Stimulated activated CD4-positive, alpha-beta T cell treated with anti-CD3 and anti-CD28 coated beads, Interleukin-12 subunit alpha, Interleukin-12 subunit beta, amount 100 ng/mL, for 48 hours (primary cell): ENCODE measurements around the gene GAL3ST1.
A peak's percentile ranks its signal among the peaks of the same experiment; 100 is the strongest.
"Not testable (repeated sequence)": the region's sequence is repeated elsewhere in the genome, so short reads cannot be mapped to it uniquely, and the experiment has no call there.

Experiments
- DNase-seq, 3 donors: peaks; one replicate each; pipeline ENCODE4 v3.0.0-alpha.2; 2020; ENCODE audit warnings: low read depth in 2 of 3, low spot score in 1 of 3

The GAL3ST1 gene

GRCh38 chr22:30598986-30599385 is 24.5 kb upstream of the GAL3ST1 start:
- no peak for DNase-seq

- no peak for DNase-seq
Measured at GRCh38 chr22:30596886-30597285, 22.4 kb upstream of the GAL3ST1 start.

DNA sequence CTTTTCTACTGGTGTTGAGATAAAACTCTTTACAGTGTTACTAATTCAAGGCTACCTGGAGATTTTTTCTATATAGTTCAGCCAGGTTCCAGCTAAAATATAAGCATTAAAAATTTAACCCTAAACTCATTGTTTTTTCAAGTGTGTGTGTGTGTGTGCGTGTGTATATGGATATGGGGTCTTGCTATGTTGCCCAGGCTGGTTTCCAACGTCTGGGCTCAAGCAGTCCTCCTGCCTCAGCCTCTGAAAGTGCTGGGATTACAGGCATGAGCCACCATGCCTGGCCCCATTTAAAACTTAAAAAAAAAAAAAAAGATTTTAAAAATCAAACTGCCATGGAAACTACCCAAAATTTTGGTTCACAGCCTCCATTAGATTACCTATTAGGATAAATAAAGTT is 21.7 kb upstream of the GAL3ST1 start:
- DNase-seq, result no peak

DNA sequence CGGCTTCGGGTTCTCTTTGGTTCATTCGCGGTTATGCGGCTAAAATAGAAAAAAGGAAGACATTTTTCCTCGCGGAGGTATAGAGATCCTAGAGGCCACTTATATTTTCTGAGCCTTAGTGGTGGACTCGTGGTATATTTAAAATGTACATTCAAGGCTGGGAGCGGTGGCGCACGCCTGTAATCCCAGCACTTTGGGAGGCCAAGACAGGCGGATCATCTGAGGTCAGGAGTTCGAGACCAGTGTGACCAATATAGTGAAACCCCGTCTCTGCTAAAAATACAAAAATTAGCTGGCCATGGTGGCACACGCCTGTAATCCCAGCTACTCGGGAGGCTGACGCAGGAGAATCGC is 17.9 kb upstream of the GAL3ST1 start:
- not testable (repeated sequence) for DNase-seq

GRCh38 chr22:30591588-30592359 is 17.3 kb upstream of the GAL3ST1 start, which contains the start of gene PES1:
Gene PES1, minus strand, starts transcription at chr22:30591910. Its CDS starts 77 bp downstream, at chr22:30591833.
- peak; percentile 90 to 94 (median 90) for DNase-seq

DNA sequence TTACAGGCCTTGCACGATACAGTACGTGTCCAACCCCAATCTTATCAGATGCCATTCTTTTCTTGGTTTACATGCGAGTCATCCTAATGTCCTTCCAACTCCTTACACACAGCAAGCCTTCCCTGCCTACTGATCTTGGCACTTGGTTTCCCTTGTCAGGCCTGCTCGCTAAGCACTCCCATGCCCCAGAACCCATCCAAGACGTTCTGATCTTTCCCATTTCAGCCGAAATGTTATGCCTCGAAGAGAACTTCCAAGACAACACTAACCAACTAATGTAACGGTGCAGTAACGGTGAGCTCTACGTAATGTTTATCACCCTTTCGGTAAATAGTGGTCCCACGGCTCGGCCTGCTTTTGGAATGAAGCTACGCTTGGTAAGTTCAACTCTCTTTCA is 16.7 kb upstream of the GAL3ST1 start:
- DNase-seq, result no peak

GRCh38 chr22:30586414-30586813 is 11.9 kb upstream of the GAL3ST1 start:
- no peak for DNase-seq

DNA sequence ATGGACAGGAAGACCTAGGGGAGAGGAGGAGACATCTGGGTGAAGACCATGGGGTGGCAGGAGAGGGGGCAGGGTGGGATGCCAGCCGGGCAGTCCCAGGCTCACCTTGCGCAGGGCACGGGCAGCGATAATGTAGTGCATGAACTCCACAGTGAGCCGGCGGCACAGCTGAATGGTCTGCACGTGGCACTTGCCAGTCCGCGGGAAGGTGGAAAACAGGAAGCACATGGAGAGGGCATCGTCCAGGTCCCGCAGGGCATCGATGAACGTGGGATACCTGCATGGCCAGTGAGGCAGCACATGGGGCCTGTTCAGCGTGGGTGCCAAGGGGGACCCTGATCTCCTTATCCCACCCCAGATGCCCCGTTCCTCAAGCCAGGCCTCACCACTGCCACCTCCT is 10.0 kb upstream of the GAL3ST1 start:
- no peak for DNase-seq

DNA sequence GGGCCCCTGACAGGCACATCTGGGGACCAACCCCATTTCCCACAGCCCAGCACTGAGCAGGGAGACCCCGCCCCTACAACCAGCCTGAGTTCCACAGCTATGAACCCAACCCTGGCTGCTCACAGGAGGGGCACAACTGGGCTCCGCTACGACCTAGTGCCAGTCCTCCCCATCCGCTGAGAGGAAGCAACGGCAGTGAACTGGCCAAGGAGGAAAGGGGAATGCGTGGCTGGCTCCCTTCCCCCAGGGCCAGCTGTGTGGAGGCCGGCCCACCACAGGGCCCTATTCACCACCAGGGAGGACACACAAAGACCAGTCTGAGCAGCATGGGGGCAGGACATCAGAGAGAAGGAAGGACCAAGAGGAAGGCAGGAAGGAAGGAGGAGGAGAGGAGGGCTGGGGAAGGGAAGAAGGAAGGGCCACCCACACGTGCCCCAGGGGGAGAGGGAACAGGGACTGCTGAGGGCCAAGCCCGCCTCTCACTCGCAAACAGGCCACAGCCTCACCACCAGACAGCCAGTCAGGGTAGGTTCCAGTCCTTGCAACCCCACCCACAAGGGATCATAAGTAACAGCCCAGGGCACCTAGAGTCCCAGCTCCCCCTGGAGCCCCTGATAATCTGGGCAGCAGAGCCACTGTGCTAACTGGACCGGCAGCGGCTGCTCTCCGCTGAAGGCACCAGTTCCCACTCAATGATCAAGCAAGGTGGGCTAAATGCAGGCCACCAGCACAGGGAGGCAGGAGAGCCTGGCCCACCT is 8.5 kb upstream of the GAL3ST1 start:
- DNase-seq, result no peak

- no peak for DNase-seq
Measured at GRCh38 chr22:30582051-30582450, 7.6 kb upstream of the GAL3ST1 start.

DNA sequence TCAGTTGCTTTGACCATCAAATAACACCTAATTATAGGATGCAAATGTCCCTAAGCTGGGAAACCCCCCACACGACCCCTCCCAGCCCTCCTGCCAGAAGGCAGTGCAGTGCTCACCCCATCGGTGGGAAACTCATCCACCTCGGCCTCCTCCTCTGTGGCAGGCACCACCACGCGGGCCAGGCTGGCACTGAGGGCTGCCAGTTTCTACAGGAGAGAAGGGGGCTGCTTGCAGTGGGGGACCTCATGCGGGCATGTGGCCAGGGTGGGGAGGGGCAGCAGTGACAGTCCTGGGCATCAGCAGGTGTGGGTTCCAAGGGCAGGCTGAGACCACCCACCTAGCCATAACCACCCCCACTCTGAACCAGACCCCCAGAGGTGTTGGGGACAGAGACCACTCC is 6.4 kb upstream of the GAL3ST1 start:
- no peak for DNase-seq

GRCh38 chr22:30578481-30578880 is 4.0 kb upstream of the GAL3ST1 start:
- DNase-seq, result no peak

DNA sequence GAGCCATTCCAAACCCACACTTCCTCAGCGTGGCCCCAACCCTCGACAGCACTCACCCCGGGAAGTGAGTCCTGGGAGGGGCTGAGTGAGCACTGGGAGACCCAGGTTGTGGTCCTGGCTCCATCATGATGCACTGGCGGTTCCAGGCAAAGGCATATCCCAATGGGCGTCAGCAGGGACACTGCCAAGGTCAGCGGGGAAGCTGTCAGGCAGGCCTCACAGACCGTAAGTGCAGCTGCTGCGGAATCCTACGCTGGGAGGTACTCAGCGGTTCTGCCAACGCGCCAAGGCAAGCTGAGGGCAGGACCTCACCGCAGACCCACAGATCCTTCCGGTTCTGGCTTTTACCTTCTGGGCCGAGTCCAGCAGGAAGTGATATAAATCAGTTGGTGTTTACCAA is 1.4 kb upstream of the GAL3ST1 start:
- DNase-seq, result no peak

DNA sequence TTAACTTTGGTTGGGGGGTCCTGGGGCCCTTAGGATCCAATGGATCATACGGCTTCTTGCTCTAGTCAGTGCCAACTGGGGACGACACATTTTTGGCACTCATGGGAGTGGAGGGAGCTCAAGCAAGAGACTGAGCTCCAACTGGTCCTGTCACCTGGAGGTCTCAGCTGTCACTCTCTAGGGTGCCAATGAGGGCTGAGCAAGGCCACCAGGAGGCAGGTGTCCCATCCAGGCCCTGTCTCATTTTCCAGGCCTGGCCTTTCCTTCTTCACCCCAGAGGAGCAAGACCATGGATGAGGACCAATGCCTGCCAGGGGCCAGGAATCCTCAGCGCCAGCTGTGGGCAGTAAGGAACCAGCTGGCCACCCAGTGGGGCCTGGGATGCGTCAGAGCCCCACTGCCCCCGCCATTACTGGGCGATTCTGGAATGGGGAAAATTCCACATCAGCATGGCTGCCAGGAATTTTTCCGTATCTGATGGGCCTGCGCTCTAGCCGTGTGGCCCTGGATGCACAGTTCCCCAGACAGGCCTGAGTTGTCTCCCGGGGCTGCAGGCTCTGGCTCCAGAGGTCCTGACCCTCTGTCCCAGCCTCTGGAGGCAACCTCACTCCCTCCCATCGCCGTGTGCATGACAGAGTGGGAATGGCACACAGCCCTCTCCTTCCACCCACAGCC is 669 bp upstream of the GAL3ST1 start:
- DNase-seq, result no peak

DNA sequence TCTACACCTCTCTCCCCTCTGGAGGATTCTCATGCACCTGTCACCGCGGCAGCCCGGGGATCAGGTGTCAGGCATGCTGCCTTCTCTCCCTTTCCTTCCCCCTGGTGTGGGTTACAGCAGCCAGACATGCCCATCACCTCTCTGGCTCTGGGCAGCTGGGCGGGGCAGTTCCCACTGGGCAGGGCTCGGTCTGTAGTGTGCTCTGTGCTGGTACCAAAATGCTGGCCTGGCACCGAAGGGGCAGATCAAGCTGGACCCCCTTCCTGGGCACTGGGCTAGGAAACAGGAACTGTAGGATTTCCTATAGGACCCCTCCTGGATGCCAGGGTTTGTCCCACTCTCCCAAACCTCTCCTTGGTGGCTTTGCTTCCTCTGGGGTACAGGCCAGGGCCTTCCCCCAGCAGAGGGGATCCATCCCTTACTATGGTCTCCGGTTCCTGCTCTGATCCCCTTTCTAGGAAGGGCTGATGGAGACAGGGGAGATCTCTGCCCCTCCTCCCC is 821 bp downstream of the GAL3ST1 start:
- no peak for DNase-seq

DNA sequence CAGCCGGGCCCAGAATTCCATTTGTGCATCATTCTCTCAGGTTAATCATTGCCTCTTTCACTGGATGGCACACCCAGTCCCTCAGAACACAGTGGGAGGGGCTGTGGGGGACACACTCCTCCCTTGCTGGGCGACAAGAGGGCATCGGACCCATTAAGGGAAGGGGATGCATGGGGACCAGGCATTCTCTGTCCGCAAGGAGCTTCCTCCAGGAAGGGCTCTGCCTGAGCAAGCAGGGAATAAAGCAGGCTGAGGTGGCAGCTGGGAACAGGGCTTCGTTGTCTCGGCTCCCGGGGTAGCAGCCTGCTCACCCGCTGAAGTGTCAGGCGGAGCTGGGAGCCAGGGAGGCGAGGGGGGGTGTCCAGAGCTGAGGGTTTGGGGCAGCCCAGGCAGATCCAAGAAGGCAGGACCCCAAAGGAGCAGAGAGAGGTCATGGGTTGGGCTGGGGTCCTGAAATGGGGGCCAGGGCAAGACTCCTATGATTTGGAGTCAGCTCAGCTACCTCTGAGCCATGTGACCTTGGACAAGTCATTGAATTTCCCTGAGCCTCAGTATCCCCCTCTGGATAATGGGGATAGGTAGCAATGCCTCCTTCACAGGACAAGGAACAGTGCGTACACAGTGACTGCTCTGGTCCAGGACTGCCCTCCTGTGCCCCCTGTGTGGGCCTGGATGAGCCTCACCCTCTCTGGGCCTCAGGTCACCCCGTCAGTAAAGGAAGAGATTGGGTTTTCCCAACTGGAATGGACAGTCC is 1.4 kb downstream of the GAL3ST1 start:
- DNase-seq, result no peak

DNA sequence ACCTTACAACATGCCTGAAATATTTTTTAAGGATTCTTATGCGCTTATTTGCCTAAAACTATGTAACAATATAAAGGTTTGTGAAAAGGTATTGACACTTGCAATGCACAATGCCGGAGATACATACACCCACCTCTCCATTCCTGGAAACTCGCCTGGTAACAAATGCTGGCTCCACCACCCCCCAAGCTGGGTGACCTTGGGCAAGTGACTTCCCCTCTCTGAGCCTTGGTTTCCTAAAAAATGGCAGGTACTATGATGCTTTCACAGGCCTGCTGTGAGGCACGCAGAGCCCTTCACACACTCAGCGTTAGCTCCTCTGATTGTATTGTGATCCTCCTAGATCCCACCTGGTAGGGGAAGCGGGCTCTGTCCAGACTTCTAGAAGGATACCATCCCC is 2.3 kb downstream of the GAL3ST1 start:
- DNase-seq, result no peak

GRCh38 chr22:30569674-30570202 is 4.7 kb downstream of the GAL3ST1 start:
- DNase-seq, result no peak

DNA sequence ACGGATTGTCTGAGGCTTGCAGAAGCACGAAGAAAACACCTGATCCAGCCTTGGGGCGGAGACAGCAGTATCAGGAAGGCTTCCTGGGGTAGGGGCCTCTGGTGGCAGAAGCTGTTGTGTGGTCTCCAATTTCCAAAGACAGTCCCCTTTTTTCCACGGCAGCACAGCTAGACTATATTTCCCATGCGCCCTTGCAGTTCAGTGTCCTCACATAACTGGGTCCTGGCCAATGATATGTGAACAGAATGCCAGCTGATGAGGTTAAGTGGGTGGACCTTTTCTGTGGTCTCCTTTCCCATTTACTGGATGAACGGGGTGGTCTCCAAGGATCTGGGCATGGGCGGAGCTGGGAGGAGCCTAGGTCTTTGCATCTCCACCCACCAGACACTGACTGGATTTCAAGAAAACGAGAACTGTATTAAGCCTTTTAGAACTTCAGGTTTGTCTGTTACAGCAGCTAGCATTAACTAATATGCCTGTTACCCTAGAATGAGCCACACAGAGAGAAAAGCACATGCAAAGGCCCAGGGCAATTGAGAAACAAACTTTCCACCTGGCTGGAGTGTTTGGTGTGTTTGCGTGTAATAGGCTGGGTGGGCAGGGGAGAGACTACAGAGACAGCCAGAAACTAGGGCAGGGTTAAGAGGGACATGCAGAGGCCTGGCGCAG is 6.2 kb downstream of the GAL3ST1 start:
- no peak for DNase-seq

DNA sequence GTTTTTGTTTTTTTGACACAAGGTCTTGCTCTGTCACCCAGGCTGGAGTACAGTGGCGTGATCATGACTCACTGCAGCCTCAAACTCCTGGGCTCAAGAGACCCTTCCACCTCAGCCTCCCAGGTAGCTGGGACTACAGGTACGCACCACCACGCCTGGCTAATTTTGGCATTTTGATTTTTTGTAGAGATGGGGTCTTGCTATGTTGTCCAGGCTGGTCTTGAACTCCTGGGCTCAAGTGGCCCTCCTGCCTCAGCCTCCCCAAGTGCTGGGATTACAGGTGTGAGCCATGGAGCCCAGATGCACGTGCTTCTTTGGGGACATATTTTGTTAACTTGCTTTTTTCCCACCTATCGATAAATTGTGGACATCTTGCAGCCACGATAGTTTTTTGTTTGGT is 7.2 kb downstream of the GAL3ST1 start:
- DNase-seq, result not testable (repeated sequence)
